GM23338 (cell line): ENCODE results near the gene PLA2G5. TPM values are rescaled to one million over a fixed set of nuclear protein-coding genes. Genes with fewer than 3 reads are reported as not detected.

Source experiments
- polyA plus RNA-seq: library from polyadenylated mRNA; unstranded; fragments of >200 nt; fragmentation: Nextera tagmentation; extraction: Ambion mirVana; gene quantifications from 2 replicates; pipeline ENCODE4 v1.2.1, GENCODE V29; 2016
- total RNA-seq: library from RNA; depleted of rRNA; stranded (reverse); fragments of >200 nt; shearing (Covaris generic); gene quantifications from 2 replicates; pipeline ENCODE4 v1.2.3, GENCODE V29; 2014; rRNA removed

PLA2G5 gene
- total and polyA plus RNA-seq, 2 experiments from 2014 or later: not detected

Other genes with a start within 250 kb of the PLA2G5 start
- gene OTUD3, start 187.8 kb upstream of the PLA2G5 start, total RNA-seq: 12.9 and 13.3 TPM in 2 replicates
- gene OTUD3, start 187.8 kb upstream of the PLA2G5 start, polyA plus RNA-seq: 3.0 and 4.0 TPM in 2 replicates
- not detected in 2 replicates for gene PLA2G2E, start 146.6 kb upstream of the PLA2G5 start, total RNA-seq
- not detected in 2 replicates for gene PLA2G2E, start 146.6 kb upstream of the PLA2G5 start, polyA plus RNA-seq
- 0.97 TPM in 1 of 2 replicates, not detected in the other for gene PLA2G2A, start 90.6 kb upstream of the PLA2G5 start, total RNA-seq
- 0.55 and 1.3 TPM in 2 replicates for gene PLA2G2A, start 90.6 kb upstream of the PLA2G5 start, polyA plus RNA-seq
- not detected in 2 replicates for gene PLA2G2D, start 49.3 kb downstream of the PLA2G5 start, total RNA-seq
- not detected in 2 replicates for gene PLA2G2D, start 49.3 kb downstream of the PLA2G5 start, polyA plus RNA-seq
- gene PLA2G2F, start 69.1 kb downstream of the PLA2G5 start, total RNA-seq: not detected in 2 replicates
- gene PLA2G2F, start 69.1 kb downstream of the PLA2G5 start, polyA plus RNA-seq: not detected in 2 replicates
- gene UBXN10, start 115.9 kb downstream of the PLA2G5 start, total RNA-seq: 0.58 and 0.69 TPM in 2 replicates
- 0.26 and 0.27 TPM in 2 replicates for gene UBXN10, start 115.9 kb downstream of the PLA2G5 start, polyA plus RNA-seq
- not detected in 2 replicates for gene PLA2G2C, start 116.3 kb downstream of the PLA2G5 start, total RNA-seq
- not detected in 2 replicates for gene PLA2G2C, start 116.3 kb downstream of the PLA2G5 start, polyA plus RNA-seq
- gene VWA5B1, start 220.7 kb downstream of the PLA2G5 start, total RNA-seq: 0.70 and 1.0 TPM in 2 replicates
- gene VWA5B1, start 220.7 kb downstream of the PLA2G5 start, polyA plus RNA-seq: 0.16 TPM in 2 replicates